Panc1 (cell line): Measurements from ENCODE around the gene BABAM2.

ENCODE experiments used
- CTCF ChIP-seq: fragments of 450-650 bp; IDR thresholded peaks from 2 replicates; pipeline ENCODE4 v1.5.1; 2017; ENCODE audit warnings: mild to moderate bottlenecking
- POLR2AphosphoS5 ChIP-seq: IDR thresholded peaks from 2 replicates; pipeline ENCODE4 v1.6.1; 2012; ENCODE audit warnings: mild to moderate bottlenecking, low read depth, low read length, moderate library complexity
- REST ChIP-seq, 2 experiments: IDR thresholded peaks; 2 replicates each; pipeline ENCODE4 v1.6.1; 2011 to 2012; ENCODE audit warnings: low read depth in 2 of 2, control low read depth in 1 of 2, low read length in 1 of 2, mild to moderate bottlenecking in 1 of 2, moderate library complexity in 1 of 2; ENCODE audit not compliant: insufficient read depth in 1 of 2

- TF ChIP-seq CTCF (no peak), POLR2AphosphoS5 (no peak), REST (IDR thresholded peaks at IDR 0.05; ENCODE audit: insufficient read depth in 1 of 2, low read depth in 2 of 2, low read length in 1 of 2) (no peak)
Observed at GRCh38 chr2:28363686-28364280, 473.3 kb downstream of the BABAM2 start.
